Stimulated activated naive B cell treated with anti-CD40 and anti-IgM and Interleukin-4, amounts not matched to agents 10 μg/mL and 1 μg/mL and 100 μg/mL, for 72 hours (primary cell): Measurements from ENCODE around the gene TMEM129.
"Not testable (repeated sequence)": the region's sequence is repeated elsewhere in the genome, so short reads cannot be mapped to it uniquely, and the experiment has no call there.

Source experiments
- ATAC-seq, 2 donors: fragments of 150-1000 bp; cut with Tn5 transposase; replicated peaks; 2 replicates each; pipeline ENCODE4 v1.10.0; 2021; ENCODE audit warnings: moderate library complexity in 1 of 2
- DNase-seq: peaks from one replicate; pipeline ENCODE4 v3.0.0; 2021
- H3K27ac Mint-ChIP-seq: one replicate; pipeline ENCODE4 v1.8.0; 2022; ENCODE audit warnings: mild to moderate bottlenecking, mixed read lengths
- H3K27me3 Mint-ChIP-seq, 2 donors: one replicate each; pipeline ENCODE4 v1.8.0; 2022; ENCODE audit warnings: mixed read lengths in 2 of 2
- H3K36me3 Mint-ChIP-seq, 2 donors: one replicate each; pipeline ENCODE4 v1.8.0; 2022; ENCODE audit warnings: mixed read lengths in 2 of 2, mild to moderate bottlenecking in 1 of 2
- H3K4me1 Mint-ChIP-seq, 2 donors: one replicate each; pipeline ENCODE4 v1.8.0; 2022; ENCODE audit warnings: mixed read lengths in 2 of 2, mild to moderate bottlenecking in 1 of 2
- H3K4me3 Mint-ChIP-seq, 2 donors: one replicate each; pipeline ENCODE4 v1.8.0; 2022; ENCODE audit warnings: mild to moderate bottlenecking in 2 of 2, mixed read lengths in 2 of 2, moderate library complexity in 1 of 2
- H3K9me3 Mint-ChIP-seq, 2 donors: one replicate each; pipeline ENCODE4 v1.8.0; 2022; ENCODE audit warnings: mixed read lengths in 2 of 2, mild to moderate bottlenecking in 1 of 2

The TMEM129 gene

DNA sequence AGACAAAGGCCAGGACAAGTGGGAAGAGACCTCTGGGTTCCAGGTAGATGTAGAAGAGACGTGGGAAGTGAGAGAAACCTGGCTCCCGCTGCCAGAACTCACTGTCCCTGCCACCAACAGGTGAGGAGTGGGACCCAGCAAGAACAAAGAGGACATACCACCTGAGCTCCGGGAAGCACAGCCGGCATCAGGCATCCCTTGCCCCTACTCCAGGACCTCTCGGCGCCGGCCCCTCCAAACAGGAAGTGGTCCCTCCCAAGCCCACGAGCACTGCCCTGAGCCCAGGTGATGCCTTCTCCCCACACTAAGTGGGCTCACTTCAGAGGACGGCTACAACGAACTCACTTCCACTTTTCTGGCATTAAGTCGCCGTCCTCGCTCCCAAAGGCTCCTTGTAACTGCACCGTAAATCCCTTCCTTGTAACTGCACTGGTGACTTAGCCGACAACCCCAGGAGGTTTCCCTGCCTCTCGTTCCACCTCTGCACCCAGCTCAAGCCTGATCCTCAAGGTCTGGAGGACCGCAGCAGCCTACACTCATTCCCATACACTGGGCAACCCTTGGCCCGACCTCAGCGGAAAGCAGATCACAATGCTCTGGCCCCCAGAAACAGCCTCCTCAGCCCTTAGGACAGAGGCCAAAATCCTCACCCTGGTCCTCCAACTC is 45.9 kb downstream of the TMEM129 start:
- ATAC-seq (no peak), DNase-seq (no peak)
- Mint-ChIP-seq H3K27ac (no peak overlapping the region), H3K9me3 (no peaks in the 10 kb centered on the region), H3K27me3 (peaks cover 0 to 5% of the 10 kb centered on the region in 2 donors), H3K4me3 (no peak overlapping the region), H3K4me1 (no peaks in the 10 kb centered on the region), H3K36me3 (no peaks in the 10 kb centered on the region)

DNA sequence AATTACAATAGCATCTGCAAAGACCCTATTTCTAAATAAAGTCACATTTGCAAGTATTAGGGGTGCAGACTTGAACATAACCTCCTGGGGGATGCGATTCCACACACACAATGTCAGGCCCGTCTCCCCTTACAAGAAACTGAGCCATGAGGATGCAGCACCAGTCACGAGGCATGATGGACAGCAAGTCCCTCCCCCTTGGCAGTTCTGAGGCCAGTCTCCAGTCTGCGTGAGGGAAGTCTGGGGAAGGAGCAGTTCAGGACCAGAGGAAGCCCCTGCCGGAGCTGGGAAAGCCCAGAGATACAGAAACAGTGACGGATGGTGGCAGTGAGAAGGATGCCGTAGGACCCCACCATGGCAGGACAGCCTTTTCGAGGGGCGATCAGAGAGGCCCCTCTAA is 46.4 kb downstream of the TMEM129 start:
- ATAC-seq (no peak), DNase-seq (no peak)
- no peak overlapping the region for H3K27ac Mint-ChIP-seq
- no peaks in the 10 kb centered on the region for H3K9me3 Mint-ChIP-seq
- H3K4me3 Mint-ChIP-seq = no peak overlapping the region
- no peaks in the 10 kb centered on the region for H3K36me3 Mint-ChIP-seq
- H3K27me3 Mint-ChIP-seq = peaks cover 0 to 5% of the 10 kb centered on the region in 2 donors
- H3K4me1 Mint-ChIP-seq = no peaks in the 10 kb centered on the region

DNA sequence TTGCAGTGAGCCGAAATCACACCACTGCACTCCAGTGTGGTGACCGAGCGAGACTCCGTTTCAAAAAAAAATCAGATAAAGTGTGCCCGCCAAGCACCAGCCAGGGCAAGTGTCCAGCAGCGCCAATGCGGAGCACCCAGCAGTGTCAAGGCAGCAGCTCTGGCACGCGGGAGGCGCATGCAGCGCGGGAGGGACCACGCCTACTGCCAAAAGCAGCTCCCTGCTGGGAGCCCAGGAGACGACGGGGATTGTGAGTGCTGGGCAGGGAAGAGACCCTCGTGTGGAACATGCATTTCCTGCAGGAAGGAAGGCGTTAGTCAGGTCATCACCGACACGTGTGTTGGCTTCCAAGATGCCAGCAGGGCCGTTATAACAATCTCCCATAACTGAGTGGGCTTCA is 47.5 kb downstream of the TMEM129 start:
- DNase-seq (no peak), ATAC-seq (no peak)
- Mint-ChIP-seq H3K27me3 (peaks cover 0 to 5% of the 10 kb centered on the region in 2 donors), H3K9me3 (no peaks in the 10 kb centered on the region), H3K4me3 (no peak overlapping the region), H3K4me1 (no peaks in the 10 kb centered on the region), H3K27ac (no peak overlapping the region), H3K36me3 (no peaks in the 10 kb centered on the region)

DNA sequence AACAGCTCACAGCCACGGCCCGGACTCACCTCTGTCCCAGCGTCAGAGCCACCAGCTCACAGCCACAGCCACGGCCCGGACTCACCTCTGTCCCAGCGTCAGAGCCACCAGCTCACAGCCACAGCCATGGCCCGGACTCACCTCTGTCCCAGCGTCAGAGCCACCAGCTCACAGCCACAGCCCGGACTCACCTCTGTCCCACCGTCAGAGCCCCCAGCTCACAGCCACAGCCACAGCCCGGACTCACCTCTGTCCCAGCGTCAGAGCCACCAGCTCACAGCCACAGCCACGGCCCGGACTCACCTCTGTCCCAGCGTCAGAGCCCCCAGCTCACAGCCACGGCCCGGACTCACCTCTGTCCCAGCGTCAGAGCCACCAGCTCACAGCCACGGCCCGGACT is 50.1 kb downstream of the TMEM129 start:
- H3K4me1 Mint-ChIP-seq, DNase-seq, H3K36me3 Mint-ChIP-seq, ATAC-seq, H3K4me3 Mint-ChIP-seq, H3K9me3 Mint-ChIP-seq, H3K27ac Mint-ChIP-seq, H3K27me3 Mint-ChIP-seq: not testable (repeated sequence)

DNA sequence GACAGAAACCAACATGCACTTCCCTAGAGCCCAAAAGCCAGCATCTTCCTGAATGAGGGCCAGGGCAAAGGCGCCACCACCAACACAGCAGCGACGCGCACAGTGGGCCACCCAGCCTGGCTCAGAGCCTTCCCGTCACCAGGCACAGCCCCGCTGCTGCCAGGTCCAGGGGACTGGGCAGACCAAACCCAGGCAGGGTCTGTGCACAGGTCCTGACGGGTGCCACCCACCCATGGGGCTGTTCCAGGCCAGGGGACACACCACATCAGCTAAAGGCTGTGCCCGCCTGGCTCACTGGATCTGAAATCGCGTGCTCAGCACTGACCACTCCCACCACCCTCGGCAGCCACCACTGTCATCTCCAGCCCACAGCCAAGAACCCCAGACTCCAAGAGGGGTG is 50.8 kb downstream of the TMEM129 start:
- H3K4me1 Mint-ChIP-seq = no peaks in the 10 kb centered on the region
- H3K4me3 Mint-ChIP-seq = no peak overlapping the region
- ATAC-seq (no peak), DNase-seq (no peak)
- no peaks in the 10 kb centered on the region for H3K27me3 Mint-ChIP-seq
- H3K27ac Mint-ChIP-seq = no peak overlapping the region
- H3K9me3 Mint-ChIP-seq = no peaks in the 10 kb centered on the region
- H3K36me3 Mint-ChIP-seq = peaks cover 0 to 3% of the 10 kb centered on the region in 2 donors

DNA sequence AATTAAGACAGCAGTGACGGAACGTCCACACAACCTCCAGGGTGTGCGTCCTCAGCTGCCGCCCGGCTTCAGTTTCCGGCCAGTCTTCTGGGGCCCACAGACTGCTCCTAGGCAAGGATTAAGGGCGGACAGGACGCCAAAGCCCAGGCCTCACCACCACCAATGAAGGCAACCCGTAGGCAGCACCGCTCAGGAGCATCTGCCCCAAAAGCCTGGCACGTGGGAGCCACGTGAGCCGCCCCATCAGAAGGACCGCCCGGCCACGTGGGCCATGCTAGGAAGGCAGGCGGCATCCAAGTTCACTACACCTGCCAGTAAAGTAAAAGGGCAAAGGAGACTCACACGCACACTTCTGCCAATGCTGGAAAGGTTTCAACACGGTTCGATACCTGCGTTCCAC is 51.3 kb downstream of the TMEM129 start:
- Mint-ChIP-seq H3K27ac (no peak overlapping the region), H3K36me3 (peaks cover 0 to 3% of the 10 kb centered on the region in 2 donors), H3K27me3 (no peaks in the 10 kb centered on the region), H3K9me3 (no peaks in the 10 kb centered on the region), H3K4me3 (no peak overlapping the region), H3K4me1 (no peaks in the 10 kb centered on the region)
- DNase-seq = no peak
- ATAC-seq = no peak

DNA sequence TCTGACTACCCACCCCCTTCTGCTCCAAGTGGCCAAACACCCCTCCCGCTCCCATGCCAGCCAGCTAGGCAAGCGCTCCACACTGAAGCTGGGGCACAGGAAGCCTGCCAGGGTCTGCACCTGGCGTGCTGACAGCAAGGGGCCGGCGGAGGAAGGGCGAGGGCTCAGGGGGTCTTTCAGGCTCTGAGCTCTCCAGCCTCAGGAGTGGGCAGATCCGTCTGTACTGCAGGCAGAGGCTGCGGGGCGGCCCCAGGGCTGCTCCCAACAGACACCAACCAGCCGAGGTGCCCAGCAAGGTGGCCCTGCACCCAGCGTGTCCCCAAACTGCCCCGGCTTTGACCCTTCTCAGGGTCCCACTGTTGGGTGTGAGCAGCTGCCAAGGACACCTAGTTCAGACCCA is 51.9 kb downstream of the TMEM129 start:
- no peaks in the 10 kb centered on the region for H3K9me3 Mint-ChIP-seq
- H3K27ac Mint-ChIP-seq = no peak overlapping the region
- DNase-seq (no peak), ATAC-seq (no peak)
- peaks cover 0 to 3% of the 10 kb centered on the region in 2 donors for H3K36me3 Mint-ChIP-seq
- H3K4me1 Mint-ChIP-seq = no peaks in the 10 kb centered on the region
- no peaks in the 10 kb centered on the region for H3K27me3 Mint-ChIP-seq
- no peak overlapping the region for H3K4me3 Mint-ChIP-seq

DNA sequence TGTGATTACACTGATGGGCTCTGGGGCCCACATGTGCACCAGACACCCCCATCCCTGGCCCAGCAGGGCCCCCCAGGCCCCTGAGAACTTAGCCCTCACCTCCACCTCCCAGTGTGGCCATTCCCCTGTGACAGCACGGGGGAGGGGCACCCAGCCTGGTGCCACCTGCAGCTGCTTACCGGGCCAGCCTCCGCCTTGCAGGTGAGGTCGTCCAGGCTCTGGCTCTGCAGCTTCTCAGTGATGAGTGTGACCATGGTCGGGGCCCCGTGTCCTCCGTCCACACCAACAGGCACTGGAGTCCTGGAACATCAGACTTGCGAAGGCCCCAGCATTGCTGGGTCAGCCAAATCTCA is 52.7 kb downstream of the TMEM129 start:
- ATAC-seq (no peak), DNase-seq (no peak)
- Mint-ChIP-seq H3K27me3 (no peaks in the 10 kb centered on the region), H3K4me1 (no peaks in the 10 kb centered on the region), H3K9me3 (no peaks in the 10 kb centered on the region), H3K4me3 (no peak overlapping the region), H3K36me3 (peaks cover 0 to 3% of the 10 kb centered on the region in 2 donors), H3K27ac (no peak overlapping the region)

DNA sequence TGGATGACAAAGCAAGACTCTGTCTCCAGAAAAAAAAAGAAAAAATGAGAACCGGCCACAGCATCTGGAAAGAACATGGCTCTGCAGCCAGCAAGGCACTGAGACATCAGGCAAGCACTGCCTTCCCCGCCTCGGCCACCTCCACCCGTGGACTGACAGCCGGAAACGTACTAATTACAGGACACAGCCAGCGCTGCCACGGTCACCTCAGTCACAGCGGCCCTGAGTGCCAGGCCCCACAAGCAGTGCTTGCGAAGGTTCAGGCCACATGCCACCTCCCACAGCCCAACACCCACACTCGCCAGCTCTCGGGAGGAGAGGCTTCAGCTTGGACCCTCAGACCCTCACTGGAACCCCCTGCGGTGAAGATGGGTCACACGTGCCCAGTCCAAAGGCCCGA is 53.9 kb downstream of the TMEM129 start:
- no peak overlapping the region for H3K4me3 Mint-ChIP-seq
- no peak for DNase-seq
- H3K27ac Mint-ChIP-seq = no peak overlapping the region
- no peaks in the 10 kb centered on the region for H3K27me3 Mint-ChIP-seq
- H3K9me3 Mint-ChIP-seq = no peaks in the 10 kb centered on the region
- ATAC-seq = no peak
- no peaks in the 10 kb centered on the region for H3K4me1 Mint-ChIP-seq
- peaks cover 0 to 3% of the 10 kb centered on the region in 2 donors for H3K36me3 Mint-ChIP-seq

DNA sequence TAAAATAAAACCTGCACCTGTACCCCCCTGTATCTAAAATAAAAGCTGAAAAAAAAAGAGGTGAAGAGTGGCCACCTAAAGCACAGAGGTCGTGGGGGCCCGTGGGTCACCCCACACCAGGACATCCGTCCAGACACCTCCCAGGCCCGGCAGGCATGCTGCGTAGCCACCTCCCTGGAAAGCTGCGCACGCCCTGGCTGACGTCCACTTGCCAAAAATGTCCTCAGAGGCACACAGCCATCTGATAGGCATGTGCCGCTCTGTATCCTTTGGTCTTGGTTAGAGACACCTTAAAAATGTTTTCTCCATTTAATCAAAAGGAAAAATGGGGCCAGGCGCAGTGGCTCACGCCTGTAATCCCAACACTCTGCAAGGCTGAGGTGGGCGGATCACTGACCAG is 54.7 kb downstream of the TMEM129 start:
- Mint-ChIP-seq H3K9me3 (no peaks in the 10 kb centered on the region), H3K4me3 (no peak overlapping the region), H3K27ac (no peak overlapping the region), H3K4me1 (no peaks in the 10 kb centered on the region), H3K36me3 (peaks cover 0 to 3% of the 10 kb centered on the region in 2 donors), H3K27me3 (no peaks in the 10 kb centered on the region)
- ATAC-seq (no peak), DNase-seq (no peak)
